H54 (cell line): ENCODE results near the gene NCEH1.

ENCODE experiments used
- DNase-seq: peaks from one replicate; pipeline ENCODE4 v3.0.0; 2011; ENCODE audit warnings: low spot score, mixed read lengths; ENCODE audit not compliant: insufficient read length
- FAIRE-seq: peaks from 3 replicates; lab custom pipeline; 2011; peaks lifted over from hg19 to GRCh38; lab: Jason Lieb, UNC
- POLR2A ChIP-seq: IDR thresholded peaks from 2 replicates; pipeline ENCODE4 v1.6.1; 2011; ENCODE audit warnings: low read depth, mild to moderate bottlenecking, low read length

NCEH1 gene

DNA sequence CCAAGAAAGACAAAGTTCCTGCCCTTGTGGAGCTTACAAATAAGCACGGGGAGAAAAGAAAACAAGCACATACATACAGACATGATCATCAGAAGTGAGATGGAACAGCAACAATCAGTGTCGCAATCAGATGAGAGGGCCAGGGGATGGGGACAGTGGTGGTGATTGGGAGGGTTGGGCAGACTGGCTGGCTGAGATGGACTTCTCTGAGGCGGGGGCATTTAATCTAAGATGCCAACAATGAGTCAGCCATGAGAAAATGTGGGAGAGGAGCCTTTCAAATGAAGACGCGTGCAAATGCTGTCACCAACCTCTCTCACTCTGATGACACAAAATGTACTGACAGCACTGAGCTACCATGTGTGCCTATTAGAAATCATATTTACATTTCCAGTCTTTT is 81.4 kb downstream of the NCEH1 start:
- no peak for TF ChIP-seq POLR2A
- no peak for FAIRE-seq
- DNase-seq: no peak

DNA sequence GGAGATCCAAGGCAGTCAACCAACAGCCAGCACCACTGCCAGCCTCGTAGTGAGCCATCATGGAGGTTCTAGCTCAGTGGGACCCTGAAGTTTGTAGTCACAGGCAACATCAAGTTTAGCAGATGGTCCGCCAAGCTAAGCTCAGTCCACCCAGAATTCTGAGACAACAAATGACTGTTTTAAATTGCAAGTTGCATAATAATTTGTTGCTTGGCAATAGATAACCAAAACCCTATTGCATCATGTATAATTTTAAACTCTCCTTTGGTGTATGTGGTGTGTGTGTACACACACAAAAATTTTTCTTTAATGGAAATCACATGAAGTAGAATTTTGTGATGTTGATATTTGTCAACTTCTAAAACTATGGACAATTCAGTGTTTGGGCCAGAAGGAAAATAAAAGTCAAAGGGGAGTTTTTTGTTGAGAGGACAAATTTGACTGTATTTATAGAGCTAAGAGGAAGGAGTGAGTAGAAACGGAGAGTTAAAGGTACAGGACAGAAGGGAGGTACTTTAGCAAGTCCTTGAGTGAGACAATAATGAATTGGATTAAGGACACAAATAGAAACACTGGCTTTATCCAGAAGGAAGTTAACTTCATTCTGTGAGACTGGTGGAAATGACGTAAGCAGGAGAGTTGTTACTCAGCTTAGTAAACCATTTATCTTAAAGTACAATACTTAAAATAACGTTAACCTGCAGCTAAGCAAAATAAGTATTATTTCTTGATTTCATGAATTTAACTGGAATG is 83.6 kb downstream of the NCEH1 start:
- FAIRE-seq (no peak), DNase-seq (no peak)
- no peak for TF ChIP-seq POLR2A

DNA sequence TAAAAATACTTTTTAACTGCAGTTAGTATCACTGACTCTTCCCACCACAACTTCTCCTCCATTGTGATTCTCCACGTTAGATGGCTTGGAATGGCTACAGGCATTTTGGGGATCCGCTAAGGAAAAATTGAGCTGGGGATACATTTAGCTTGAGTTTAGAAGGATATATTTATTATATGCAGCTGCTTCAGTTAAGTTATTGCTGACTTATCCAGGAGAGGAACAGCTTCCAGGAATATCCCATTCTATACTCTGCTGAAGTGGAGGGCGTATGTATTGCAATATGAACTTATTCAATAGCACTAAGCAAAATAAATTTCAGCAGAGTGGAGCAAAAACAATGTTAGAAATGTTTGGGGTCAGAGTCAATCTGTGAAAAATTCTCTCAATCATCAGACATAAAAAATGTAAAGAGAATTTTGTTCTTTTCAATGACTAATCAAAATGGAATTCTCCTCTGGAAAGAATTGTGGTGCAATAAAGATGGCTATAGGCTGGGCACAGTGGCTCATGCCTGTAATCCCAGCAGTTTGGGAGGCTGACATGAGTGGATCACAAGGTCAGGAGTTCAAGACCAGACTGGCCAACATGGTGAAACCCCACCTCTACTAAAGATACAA is 84.7 kb downstream of the NCEH1 start:
- TF ChIP-seq POLR2A: no peak
- FAIRE-seq: no peak
- no peak for DNase-seq

DNA sequence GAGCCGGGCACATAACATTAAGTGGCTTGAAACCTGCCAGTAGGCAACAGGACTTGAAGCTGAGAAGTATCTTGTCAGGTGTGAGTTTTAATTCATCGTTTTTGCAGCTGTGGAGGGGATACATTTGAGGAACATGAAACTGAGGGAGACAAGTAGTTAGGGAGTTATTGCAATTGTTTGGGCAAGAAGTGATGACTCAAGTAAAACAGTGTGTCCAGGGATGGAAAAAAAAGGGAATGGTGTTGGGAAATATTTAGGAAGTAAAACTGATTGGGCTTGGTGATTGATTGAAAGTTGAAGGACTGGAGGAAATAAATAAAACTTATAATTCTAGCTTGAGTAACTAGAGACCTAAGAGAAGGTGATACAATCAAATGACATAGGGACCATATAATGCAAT is 85.5 kb downstream of the NCEH1 start:
- FAIRE-seq (no peak), DNase-seq (no peak)
- no peak for TF ChIP-seq POLR2A

DNA sequence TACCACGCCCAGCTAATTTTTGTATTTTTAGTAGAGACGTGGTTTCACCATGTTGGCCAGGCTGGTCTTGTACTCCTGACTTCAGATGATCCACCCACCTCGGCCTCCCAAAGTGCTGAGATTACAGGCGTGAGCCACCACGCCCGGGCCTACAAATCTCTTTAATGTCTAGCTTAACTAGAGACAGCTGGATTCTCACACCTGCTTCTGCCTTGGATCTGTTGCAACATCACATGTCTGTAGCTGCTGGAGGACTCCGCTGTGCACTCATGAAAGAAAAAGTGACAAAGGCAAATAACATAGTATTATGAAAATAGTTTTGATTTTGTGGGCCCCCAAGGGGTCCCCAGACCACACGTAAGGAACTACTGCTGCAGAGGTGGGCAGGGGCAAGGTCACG is 85.9 kb downstream of the NCEH1 start:
- FAIRE-seq (no peak), DNase-seq (no peak)
- TF ChIP-seq POLR2A: no peak

DNA sequence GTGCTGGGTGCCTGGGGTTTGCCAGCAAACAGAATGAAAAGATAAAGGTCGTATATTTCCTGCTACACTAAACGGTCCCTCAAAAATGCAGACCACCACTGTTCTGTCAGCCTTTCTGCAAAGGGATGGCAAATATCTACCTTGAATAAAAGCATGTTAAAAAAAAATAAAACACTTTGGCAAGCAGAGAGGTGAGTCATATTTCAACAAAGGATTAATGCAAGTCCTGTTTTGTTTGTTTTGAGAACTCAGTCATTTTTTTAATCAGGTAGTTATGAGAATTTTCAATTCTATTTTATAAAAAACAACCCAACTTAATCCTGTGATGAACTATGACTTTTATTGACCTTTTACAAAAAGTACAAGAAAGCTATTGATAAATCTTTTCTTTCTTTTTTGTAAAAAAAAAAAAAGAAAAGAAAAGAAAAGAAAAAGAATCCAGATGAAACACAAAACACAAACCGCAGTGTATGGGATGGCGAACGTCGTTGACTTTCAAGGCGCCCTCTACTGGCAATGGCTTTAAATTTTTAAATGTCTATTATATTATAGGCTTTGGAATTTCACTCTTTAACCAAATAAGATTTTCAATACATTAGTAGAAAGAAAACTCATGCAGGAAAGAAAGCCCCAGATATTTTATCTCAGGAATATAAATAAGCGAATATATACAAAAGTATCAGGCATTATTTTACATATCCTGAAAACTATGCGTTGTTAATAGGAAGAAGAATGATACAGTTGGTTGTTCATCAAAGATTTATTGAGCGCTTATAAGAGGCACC is 87.8 kb downstream of the NCEH1 start:
- FAIRE-seq: no peak
- DNase-seq: no peak
- no peak for TF ChIP-seq POLR2A

DNA sequence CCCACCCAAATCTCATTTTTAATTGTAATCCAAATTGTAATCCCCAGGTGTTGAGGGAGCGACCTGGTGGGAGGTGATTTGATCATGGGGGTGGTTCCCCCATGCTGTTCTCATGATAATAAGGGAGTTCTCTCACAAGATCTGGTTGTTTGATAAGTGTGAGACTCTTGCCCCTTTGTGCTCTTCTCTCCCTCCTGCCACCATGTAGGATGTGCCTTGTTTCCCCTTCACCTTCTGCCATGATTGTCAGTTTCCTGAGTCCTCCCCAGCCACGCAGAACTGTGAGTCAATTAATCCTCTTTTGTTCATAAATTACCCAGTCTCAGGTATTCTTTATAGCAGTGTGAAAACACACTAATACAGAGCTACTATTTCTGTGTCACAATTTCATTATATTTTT is 88.7 kb downstream of the NCEH1 start:
- TF ChIP-seq POLR2A: no peak
- DNase-seq: no peak
- FAIRE-seq: no peak

DNA sequence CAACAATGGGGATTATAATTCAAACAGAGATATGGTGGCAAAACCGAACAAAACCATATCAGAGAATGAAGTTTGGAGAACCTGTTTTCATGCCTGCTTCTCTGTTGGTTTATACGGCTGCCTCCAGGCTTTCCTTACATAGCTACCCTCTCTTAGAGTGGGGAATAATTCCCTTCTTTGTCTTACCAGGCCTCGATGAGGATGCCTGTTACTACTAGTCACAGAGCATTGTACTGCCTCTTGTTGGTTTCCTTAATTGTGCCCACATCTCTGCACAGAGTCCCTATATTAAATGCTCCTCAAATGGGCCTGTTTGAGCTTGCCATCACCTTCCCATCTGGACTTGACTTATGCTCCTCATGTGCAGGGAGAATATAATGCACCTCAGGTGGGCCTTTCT is 92.9 kb downstream of the NCEH1 start:
- FAIRE-seq: no peak
- no peak for TF ChIP-seq POLR2A
- DNase-seq: no peak

DNA sequence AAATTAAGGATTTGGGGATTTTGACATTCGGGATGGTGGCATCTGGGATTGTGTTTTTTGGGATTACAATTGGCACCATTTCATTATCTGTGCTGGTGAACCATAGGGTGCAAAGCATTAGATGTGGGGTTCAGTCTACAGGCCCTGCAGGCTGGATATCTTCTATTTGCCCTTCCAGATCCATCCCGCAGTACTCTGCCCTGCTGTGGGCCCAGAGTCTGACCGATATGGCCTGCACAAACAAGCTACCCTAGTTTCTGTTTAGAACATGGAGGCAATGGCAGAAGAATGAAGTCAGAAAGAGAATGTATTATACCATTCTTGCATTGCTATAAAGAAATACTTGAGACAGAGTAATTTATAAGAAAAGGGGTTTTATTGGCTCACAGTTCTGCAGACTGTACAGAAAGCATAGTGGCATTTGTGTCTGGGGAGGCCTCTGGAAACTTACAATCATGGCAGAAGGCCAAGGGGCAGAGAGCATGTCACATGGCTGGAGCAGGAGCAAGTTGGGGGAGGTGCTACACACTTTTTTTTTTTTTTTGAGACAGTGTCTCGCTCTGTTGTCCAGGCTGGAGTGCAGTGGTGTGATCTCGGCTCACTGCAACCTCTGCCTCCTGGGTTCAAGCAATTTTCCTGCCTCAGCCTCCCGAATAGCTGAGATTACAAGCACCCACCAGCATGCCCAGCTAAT is 93.7 kb downstream of the NCEH1 start:
- no peak for TF ChIP-seq POLR2A
- FAIRE-seq (no peak), DNase-seq (no peak)

DNA sequence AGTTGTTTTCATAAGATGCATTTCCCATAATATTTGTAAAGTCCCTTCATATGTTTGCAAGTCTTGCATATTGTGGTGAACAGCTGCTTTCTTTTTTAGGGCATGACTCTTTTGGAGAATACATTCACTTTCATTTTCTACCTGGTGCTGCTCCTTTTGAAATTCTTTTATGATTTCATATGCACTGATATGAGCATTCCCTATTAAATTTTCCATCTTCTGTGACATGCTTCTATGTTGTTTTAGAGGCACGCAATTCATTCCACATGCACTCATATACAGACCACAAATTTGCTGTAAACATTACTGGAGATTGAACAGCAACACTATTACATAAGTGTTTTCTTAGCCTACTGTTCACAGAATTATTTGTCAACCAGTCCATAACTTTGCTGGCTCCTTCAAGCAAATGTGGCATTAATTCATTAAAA is 94.8 kb downstream of the NCEH1 start:
- FAIRE-seq (no peak), DNase-seq (no peak)
- TF ChIP-seq POLR2A: no peak

DNA sequence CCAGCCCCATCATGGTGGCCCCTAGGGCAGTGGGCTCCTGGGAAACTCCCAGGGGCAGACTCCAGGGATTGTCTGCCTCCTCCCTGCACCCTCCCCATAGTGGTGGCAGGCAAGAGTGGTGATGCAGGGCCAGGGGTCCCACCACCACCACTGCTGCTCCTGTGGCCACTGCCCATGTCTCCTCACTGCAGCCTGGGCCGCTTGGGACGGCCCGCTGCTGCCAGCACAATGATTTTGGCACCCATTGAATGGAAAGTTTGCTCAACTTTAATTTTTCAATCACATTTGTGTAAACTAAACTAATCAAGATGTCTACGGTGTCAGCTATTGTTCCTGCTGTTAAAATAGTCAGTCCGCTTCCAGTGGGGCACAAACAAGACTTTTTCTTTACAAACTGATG is 95.6 kb downstream of the NCEH1 start:
- FAIRE-seq: no peak
- DNase-seq: no peak
- no peak for TF ChIP-seq POLR2A

DNA sequence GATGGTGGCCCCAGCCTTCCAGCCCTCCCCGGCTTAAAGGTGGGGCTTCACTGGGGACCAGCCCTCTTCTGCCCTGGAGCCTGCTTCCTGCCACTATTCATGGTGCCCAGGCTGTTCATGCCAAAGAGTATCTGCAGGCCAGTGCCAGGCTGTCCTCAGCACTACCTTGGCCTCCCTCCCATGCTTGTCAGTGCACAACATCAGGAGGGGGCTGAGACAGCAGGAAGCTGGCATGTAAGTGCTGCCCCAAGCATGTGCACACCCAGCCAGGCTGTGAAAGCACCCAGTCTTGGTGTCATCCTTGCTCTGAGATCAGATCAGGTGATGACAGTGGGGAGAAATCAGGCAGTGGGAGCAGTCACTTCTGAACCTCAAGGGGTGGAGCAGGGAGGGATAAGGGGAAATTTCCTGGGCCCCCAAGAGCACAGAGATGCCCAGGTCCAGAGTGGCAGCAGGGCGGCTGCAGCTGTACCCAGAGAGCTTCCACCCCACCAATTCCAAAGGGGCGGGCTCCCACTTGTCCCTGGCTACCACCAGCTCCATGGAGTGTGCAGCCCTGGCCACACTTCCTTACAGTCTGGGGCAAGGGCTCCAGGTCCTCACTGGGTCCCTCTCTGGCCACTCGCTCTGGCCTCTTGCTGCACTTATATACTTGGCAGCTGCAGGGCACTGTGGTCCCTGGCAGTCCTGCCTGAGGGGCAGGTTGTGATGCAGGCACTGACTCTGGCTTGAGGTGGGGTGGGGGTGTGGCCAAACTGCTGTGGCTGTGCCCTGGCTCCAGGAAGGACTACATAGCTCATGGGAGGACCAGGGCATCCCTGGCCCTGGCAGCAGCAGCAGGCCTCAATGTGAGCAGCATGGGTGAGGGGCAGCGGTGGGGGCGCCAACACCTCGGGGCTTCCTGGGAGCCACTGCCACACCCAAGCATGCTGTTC is 96.3 kb downstream of the NCEH1 start:
- no peak for DNase-seq
- no peak for FAIRE-seq
- TF ChIP-seq POLR2A: no peak

DNA sequence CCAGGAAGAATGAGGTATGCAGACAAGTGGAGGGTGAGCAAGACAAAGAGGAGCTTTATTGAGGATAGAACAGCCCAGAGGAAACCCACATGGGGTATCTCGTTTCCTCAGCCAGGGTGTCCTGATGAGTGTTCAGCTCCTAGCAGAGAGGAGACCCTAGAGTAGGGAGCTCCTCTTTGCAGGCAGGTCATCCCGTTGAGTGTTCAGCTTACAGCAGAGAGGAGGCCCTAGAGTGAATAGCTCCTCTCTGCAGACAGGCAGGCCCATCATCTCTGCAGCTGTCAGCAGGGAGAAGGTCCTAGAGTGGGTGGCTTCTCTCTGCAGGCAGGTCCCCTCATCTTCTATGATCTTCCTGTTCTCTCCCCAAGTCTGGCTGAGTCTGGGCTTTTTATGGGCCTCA is 97.0 kb downstream of the NCEH1 start:
- no peak for FAIRE-seq
- no peak for TF ChIP-seq POLR2A
- DNase-seq: no peak
